HG02759 (cell line): ENCODE measurements around the gene PPIE.
"Not testable (repeated sequence)": the region's sequence is repeated elsewhere in the genome, so short reads cannot be mapped to it uniquely, and the experiment has no call there.

Experiments used
- ATAC-seq: cut with Tn5 transposase; IDR thresholded peaks from one replicate; pipeline ENCODE4 v1.9.1; 2021; ENCODE audit warnings: mild to moderate bottlenecking, moderate library complexity; ENCODE audit not compliant: unreplicated experiment

Gene PPIE

DNA sequence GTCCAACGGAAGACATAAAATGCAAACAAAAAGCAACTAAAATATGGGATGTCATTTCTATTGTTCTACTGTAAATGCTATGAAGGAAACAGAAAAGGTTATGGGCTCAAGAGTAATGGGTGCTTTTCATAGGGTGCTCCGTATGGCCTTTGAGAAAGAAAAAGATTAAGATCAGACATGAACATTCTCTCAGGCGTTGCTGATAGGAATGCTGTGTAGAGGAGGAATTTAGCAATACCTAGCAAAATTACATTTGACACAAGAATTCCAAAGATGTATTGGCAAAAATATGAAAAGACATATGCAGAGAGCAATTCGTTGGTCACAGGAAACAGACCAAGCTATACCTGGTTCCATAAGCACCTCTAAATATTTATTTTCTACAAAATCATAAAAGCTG, 38.2 kb downstream of the PPIE start:
- ATAC-seq, result no peak

DNA sequence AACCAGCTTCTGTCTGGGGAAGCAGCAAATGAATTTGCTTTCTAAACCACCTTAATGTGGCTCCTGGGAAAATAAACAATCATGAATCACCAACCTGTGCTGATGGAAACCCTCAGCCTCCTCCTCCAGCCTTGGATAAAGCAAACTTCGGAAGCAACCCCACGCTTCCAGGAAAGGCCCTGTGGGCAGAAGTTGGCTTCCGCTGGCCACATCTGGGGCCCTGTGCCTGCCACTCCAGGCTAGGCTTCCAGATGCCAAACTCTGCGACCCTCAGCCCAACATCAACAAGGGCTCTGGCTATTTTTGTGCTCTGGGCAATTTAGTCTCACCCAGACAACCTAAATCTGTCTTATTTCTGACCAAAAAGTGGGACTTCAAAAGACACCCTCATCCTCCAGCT, 38.6 kb downstream of the PPIE start:
- no peak for ATAC-seq

DNA sequence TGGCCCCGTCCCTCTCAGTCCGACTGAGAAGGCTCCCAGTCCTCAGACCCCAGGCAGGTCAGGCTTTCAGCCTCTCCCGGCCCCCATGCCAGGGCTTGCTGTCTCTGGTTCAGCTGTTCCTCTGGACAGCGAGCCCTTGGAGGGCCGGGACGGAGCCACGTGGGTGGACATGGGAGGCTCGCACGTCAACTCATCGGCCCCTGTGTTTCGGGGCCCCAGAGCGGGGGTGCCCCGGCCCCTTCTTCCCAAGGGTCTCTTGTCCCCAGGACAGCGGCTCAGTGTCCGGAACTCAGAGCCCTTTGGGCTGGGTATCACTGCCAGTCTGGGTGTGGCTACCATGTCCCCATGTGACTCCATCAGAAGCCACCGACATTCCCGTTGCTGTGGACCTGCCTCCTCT, 39.2 kb downstream of the PPIE start:
- not testable (repeated sequence) for ATAC-seq

DNA sequence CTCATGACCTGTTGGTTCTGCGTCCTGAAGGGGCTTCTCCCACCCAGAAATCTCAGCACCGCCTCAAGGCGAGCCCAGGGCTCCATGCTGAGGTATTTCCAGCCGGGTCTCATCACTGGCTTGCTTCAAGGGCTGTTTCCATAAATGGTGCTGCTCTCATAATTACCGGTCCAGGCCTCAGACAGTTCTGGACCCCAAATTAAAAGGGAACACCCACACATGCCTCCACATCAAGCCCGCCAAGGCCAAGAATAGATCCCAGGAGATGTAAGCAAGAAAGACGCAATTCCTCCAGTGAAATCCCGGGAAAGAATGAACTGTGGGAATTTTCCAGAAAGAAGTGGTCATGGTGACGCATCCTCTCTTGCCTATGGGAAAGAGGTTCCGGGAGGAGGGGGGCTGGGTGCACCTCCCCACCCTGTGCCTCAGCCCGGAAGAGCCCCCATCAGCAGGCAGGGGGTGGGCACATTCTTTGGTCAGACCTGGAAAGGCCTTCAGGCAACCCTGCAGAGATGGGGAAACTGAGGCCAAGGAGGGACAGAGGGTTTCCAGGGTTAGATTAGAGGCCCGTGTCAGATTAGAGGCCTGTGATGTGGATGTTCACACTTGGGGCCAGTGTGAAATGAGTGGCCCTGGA, 39.9 kb downstream of the PPIE start:
- ATAC-seq, result not testable (repeated sequence)

DNA sequence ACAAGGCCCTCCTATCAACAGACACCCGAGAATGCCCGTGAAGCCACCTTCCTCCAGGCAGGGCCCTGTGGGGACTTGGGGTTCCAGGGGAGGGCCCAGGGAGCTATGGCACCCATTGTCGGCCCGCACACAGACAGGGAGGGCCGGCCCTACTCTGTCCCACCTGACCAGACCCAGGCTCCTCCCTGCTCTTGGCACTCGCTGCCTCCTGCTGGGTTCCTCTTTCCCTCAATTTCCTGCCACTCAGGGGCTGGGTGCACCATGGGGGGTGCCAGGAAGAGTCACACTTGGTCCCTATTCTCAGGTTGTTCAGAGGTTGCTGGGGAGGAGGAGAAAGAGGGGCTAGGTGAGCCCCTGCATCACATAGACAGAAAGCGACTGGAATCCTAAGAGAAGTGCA, 40.5 kb downstream of the PPIE start:
- ATAC-seq, result no peak

DNA sequence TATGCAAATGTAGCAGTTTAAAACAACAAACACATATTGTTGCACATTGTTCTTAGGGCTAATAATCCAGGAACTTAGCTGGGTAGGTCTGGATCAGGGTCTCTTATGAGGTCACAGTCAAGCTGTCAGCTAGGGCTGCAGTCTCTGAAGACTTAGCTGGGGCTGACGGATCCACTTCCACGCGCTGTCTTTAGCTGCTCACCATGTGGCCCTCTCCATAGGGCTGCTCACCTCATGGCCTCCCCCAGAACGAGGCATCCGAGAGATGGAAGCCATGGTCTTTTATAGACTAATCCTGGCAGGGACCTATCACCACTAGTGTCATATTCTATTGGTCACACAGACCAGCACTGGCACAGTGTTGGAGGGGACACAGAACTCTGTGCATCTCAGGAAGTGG, 41.1 kb downstream of the PPIE start:
- ATAC-seq, result no peak

DNA sequence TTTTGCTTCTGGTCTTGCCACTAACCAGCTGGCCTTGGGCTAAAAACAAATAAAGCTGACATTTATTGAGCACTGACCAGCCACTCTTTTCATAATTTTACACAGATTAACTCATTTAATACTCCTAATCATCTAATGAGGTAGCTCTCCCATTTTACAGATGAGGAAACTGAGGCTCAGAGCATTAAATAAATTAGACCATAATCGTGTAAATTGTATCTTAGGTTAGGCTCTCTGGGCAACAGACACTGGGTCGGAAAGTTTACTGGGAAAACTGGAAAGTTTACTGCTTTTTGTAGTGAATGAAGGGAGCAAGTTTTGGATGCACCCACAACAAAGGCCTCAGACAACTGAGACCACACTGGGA, 42.6 kb downstream of the PPIE start:
- no peak for ATAC-seq

DNA sequence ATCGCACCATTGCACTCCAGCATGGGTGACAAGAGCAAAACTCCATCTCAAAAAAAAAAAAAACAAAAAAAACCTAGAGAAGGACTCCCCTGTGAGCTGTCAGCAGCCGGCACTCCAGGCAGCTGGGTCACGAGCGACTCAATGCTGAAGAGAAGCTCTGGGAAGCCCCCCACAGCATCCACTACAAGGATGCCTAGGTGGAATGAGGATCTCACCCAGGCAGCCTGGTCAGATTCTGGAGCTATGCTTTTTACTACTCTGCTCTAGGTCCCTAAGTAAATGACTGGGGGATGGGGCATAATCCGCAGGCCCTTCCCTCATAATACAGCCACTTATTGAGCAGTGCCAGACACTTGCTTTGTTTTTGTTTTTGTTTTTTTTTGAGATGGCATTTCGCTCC, 43.4 kb downstream of the PPIE start:
- ATAC-seq, result no peak

DNA sequence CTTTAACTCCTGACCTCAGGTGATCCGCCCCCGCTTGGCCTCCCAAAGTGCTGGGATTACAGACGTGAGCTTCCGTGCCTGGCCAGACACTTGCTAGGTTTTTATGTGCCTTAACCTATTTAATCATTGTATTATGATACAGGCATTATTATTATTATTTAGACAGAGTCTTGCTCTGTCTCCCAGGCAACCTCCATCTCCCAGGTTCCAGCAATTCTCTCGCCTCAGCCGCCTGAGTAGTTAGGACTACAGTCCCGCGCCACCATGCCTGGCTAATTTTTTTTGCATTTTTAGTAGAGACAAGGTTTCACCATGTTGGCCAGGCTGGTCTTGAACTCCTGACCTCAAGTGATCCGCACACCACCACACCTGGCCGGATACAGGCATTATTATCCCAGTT, 44.0 kb downstream of the PPIE start:
- not testable (repeated sequence) for ATAC-seq

DNA sequence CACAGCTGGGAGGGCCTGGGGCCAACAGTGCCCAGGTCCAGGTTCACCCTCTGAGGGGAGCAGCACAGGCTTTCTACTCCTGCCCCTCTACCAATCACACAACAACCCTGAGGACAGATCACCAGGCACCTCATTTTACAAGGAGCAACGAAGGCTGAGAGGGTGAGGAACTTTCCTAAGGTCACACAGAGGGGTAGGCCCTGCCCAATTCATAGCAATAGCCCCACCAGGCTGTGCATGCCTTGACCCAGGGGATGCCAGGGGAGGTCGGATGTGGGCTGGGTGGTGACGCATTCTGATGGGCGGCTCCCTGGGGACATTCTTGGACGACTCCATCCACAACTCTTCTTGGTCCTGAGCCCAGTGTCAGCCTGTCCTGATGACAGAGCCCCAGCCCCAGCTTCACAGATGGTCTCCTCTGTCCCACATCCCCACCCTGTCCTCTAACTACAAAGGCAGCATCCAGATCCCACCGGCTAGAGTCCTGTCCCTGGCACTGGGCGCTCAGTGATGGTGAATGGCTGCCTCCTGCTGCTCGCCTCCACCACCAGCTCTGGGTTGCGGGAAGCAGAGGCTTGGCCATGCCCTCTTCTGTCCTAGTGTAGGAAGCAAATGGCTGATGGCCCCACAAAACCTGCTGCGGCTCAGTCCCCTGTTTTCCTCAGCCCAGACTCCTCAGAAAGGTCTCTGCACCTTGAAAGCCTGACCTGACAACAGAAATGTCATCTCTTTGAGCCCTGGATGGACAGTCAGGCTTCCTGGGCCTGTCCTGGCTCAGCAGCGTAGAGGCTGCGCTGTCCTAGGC, 47.8 kb downstream of the PPIE start:
- not testable (repeated sequence) for ATAC-seq

DNA sequence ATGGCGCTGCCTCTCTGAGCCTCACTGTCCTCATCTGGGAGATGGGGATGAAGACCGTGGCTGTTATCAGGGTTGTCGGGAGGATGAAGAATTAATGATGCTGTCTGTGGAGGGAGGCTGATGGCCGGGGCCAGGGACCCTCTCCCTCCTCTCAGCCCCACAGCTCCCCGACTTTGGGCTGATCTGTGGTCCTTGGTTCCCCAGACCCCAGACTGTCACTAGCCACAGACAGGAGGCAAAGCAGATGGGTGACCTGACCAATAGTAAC, 48.4 kb downstream of the PPIE start:
- ATAC-seq, result not testable (repeated sequence)

DNA sequence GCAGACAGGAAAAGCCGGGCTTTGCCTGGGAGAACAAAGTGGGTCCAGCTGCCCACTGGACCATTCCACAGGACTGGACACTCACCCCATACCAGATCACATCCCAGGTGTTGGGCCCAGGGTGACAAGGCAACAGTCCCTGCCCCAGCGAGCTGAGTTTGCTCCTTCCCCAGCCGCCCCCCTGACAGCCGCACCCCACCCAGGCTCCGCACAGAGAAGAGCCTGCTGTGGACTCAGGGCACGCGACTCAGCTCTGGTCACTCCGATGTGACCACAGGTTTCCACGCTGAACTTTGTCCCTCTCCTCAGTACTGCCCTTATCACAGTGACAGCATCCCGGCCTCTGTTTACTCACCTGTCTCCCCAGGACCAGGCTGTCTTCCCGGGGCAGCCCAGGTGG, 48.8 kb downstream of the PPIE start:
- ATAC-seq, result no peak

DNA sequence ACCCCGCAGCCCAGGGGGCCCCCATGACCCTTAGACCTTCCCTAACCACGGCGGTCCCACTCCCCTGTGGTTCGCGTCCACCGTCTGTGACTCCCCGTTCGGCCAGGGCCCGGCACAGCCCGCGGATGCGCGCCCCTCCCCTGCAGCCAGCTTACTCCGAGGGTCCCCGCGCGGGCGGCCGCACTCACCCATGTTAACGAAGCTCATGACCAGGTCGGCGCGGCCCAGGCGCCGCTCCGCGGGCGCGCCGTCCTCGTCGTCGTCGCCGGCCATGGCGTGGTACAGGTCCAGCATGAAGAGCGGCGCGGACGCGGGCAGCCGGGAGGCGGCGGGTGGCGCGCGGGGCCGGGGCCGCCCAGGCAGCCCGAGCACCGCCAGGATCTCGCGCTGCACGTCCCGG, 49.3 kb downstream of the PPIE start:
- not testable (repeated sequence) for ATAC-seq

DNA sequence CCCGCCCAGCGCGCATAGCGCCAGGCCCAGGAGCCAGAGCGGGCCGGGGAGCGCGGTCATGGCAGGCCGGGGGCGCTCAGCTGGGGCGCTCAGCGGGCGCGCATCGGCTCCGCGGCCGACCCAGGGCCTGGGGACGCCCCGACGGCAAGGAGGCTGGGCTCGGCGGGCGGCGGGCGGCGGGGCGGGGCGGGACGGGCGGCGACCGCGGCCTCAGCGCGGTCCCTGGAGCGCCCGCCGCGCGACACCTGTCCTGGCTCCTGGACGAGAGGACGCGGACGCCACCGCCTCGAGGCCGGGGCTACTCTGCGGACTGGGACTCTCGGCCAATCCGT, 49.7 kb downstream of the PPIE start:
- peak; percentile 31 for ATAC-seq

DNA sequence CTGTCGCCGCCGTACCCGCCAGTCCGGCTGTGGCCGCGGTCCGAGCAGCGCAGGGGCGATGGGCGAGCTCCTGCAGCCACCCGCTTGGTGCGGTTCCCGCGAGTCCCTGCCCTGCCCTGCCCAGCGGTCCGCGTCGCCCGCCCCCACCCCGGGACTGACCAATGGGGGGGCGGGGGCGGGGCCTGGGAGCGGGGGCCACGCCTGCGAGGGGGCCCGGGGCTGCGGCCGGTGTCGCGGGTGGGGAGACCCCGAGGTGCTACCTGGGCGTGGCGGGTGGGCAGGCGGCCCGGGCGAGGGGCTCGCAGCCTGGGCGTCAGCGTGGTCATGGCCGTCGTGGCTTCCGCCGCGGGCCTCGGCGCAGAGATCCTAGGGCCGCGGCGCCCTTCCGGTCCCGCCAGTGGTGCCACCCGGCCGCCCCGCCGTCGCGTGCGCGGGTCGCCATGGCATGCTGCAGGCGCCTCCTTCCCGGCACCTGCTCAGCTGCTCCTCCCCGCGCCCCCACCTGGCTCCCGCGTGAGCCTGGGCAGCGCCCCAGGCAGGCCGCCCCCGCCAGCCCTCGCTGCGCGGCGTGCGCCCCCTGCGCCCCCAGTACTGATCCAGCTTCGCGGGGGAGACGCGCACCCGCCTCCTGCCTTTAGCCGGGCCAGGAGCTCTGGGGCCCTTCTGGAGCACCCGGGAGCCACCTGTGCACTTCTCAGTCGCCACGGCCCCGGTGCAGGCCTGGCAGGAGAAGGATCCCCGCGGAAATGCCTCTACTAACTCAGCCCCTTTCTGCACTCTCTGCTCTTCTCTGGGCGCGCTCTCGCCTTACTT, 50.3 kb downstream of the PPIE start, which contains the start of gene BMP8B:
Gene BMP8B (minus strand): TSS at position 108 of the 813 bp plus-strand sequence. CDS start 380 bp downstream, outside the sequence.
- peak; percentile 74 for ATAC-seq

DNA sequence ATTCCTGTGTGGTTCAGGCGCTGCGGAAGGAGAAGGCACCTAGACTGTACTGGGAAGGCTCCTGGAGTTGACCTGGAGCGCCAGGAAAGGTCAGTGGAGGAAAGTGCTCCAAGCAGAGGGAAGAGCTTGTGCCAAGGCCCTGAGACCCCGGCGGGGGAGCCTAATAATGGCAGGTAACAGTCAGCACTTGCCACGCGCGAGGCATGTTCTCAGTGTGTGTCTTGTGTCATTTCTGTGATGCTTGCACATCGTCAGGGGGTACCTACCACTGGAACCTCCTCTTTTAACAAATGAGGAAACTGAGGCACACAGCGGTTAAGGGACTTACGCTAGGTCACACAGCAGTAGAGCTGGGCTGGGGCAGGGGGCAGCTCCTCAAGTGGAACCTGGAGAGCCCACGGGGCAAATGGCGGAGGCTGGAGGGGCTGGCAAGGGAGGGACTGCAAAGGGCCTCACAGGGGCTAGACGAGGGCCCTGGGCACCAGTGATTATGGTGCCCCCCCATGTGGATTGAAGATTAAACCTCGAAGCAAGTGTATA, 51.0 kb downstream of the PPIE start:
- ATAC-seq, result no peak

DNA sequence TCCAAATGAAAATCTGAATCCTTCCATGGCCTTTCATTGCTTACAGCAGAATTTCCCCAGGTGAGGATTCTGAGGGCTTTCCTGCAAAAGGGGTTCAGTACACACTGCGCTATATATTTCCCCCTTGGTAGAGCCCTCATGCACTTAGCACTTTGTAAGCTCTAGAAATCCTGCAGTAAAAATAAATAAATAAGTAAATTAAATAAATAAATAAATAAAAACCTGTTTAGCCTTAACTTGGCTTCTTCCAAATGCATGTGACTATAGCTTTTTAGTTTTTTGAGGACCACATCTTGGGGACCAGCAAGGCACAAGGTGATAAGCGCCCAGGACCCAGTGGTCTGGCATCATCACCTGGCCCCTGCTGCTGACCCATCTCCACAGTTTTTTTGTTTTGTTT, 53.2 kb downstream of the PPIE start:
- ATAC-seq, result no peak

DNA sequence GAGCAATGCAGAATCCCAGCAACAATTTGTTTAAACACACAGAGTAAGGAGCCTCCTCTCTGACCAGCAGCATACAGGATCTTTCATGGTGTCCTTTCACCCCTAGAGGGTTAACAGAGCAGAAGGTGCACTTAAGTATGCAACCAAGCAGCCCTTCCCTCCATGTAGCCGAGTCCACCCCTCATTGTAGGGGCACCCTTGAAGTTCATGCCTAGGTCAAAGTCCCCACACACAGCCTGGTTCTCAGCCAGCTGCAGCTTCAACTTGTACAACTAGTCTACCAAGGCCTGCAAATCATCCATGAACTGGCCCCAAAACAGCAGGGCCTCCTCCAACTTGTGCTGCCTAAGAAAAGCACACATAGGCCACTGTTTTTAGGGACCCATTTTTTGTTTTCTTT, 57.0 kb downstream of the PPIE start:
- no peak for ATAC-seq

DNA sequence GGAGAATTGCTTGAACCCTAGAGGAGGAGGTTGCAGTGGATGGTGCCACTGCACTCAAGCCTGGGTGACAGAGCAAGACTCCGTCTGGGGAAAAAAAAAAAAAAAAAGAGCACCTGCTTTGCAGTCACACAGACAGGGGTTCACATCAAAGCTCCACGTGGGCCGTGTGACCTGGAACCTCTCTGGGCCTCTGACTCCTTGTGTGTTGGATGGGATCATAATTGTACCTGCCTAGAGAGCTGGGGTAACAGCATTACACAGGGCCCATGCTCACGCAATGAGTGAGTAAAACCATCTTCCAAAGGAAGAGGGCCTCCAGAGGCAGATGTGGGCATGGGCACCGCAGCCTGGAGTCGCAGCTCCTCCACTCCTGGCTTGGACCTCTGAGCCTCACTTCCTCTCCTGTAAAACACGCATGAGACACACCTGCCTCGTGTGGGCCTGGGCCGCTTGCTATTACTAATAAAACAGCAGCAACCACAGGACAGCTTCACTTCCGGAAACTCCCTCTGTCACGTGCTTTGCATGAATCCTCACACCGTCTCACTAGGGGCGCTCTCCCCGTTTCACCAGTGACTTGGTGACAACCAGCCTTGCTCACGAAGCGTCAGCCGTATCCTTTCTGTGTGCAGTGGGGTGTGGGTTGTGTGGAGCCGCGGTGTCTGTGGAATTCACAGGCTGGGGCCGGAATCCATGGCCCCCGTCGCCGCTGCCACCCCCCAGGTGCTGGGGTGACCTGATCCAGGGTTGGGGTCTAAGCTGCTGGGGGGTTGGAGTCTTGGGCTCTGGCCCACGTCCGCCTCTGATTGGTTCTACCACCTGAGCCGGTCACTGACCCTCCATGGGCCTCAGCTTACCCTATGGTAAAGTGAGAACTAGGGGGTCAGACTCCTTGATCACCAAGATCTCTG, 60.4 kb downstream of the PPIE start:
- ATAC-seq, result peak; percentile 95

DNA sequence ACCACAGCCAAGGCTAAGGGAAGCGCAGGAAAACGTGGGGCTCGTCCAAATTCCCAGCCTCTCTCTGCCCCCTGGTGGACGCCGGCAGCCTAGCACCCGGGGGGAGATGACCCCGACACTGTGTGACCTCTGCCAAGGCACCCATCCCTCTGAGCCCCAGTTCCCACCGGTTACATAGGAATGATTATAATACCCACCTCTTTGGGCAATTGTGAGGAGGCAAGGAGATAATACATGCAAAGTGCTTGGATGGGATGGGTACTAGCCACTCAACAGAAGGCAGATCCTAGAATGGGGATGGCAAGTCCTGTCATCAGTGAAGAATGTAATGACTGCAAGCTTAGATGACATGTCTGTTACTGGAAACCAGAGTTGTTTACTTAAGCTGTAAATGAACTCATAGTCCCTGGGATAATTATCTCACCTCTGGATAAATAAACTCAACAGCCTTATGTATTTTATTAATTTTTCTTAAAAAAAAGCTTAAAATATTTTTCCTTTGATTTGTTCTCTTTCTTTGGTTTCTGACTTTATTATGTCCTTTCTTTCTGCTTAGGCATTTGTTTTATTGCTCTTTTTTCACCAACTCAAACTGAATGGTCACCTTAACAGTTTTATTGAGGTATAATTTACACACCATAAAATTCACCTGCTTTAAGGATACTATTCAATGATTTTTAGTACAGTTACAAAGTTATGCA, 61.2 kb downstream of the PPIE start:
- ATAC-seq, result peak; percentile 43
